Frontal cortex (tissue), 4 donors: Measurements from ENCODE around the gene SCAF4. TPM values are rescaled to one million over a fixed set of nuclear protein-coding genes. Genes with fewer than 3 reads are reported as not detected.
"Not testable (repeated sequence)": the region's sequence is repeated elsewhere in the genome, so short reads cannot be mapped to it uniquely, and the experiment has no call there.

Experiments used
- DNase-seq, 2 donors: peaks; one replicate each; pipeline ENCODE4 v3.0.0; 2012; ENCODE audit warnings: low spot score in 2 of 2
- FAIRE-seq: peaks from 2 replicates; lab custom pipeline; 2012; peaks lifted over from hg19 to GRCh38; lab: Jason Lieb, UNC
- total RNA-seq: library from RNA; depleted of rRNA; stranded (reverse); fragments of >200 nt; gene quantifications from one replicate; pipeline ENCODE4 v1.2.3, GENCODE V29; 2014
- donor health status: control.
- donor health status: control.
- donor health status: control.

The SCAF4 gene
- total RNA-seq, 1 donor from 2014 or later = 5.7 TPM

DNA sequence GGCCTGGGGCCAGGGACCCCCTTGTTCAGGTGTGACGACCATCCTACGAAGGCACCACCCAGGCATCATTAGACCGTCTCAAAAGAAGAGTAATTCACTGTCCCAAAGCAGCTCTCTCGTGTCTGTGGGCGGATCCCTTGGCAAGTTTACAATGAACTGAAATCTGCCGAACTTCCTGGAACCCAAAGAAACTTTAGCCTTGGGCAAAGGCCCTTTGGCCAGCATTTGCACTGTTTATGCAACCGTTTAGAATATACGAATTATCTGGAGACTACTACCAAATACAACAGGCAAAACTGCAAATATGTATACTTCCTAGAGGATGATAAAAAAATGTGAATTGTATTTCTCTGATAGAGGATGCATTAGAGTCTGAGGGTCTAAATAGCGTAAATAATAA is 73.9 kb downstream of the SCAF4 start:
- no peak for DNase-seq
- FAIRE-seq = no peak

DNA sequence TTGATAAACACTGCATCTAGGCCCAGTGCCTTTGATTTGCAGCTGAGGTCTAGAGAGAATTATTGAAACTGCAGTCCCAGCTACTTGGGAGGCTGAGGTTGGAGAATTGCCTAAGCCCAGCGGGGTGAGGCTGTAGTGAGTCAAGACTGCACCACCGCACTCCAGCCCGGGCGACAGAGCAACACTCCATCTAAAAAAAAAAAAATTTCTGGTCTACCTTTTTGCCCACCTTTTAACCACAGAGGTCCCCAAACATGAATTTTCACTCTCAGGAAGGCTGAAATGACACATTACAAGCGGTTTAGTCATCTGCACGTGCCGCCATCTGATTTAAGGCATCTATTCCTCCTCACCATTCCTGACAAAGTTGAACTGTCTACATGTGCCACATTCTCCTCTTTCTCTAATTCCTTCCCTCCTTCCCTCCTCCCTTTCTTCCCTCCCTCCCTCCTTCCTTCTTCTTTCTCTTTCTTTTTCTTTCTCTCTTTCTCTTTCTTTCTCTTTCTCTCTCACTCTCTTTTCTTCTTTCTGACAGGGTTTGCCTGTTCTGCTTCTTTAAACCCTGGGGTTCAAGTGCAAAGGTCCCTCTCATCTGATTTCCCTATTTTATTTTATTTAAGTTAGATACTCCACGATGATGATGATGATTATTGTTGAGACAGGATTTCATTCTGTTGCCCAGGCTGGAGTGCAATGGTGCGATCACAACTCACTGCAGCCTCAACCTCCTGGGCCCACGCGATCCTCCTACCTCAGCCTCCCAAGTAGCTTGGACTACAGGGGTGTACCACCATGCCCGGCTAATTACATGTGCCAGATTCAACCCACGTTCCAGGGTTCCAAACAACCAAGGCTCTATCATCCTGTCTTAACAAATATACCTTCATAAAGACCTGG is 75.5 kb downstream of the SCAF4 start:
- FAIRE-seq (no peak), DNase-seq (no peak)

DNA sequence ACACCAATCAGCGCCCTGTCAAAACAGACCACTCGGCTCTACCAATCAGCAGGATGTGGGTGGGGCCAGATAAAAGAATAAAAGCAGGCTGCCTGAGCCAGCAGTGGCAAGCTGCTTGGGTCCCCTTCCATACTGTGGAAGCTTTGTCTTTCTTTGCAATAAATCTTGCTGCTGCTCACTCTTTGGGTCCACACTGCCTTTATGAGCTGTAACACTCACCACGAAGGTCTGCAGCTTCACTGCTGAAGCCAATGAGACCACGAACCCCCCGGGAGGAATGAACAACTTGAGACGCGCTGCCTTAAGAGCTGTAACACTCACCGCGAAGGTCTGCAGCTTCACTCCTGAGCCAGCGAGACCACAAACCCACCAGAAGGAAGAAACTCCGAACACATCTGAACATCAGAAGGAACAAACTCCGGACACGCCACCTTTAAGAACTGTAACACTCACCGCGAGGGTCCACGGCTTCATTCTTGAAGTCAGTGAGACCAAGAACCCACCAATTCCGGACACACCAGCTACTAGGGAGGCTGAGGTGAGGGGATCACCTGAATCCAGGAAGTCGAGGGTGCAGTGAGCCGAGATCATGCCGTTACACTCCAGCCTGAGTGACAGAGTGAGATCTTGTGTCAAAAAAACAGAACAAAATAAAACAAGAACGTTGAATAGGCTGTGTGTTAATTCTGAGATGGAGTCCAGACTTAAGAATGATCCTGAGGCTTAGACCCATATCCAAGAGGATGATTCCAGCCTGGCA is 76.9 kb downstream of the SCAF4 start:
- not testable (repeated sequence) for FAIRE-seq, DNase-seq

DNA sequence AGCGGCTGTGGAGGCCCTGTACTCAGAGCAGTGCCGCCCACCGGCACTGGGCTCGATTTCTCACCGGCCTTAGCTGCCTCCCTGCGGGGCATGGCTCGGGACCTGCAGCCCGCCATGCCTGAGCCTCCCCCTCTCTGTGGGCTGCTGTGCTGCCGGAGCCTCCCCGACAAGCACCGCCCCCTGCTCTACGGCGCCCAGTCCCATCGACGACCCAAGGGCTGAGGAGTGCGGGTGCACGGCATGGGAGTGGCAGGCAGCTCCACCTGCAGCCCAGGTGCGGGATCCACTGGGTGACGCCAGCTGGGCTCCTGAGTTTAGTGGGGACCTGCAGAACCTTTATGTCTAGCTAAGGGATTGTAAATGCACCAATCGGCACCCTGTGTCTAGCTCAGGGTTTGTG is 77.6 kb downstream of the SCAF4 start:
- no peak for DNase-seq
- FAIRE-seq = no peak

DNA sequence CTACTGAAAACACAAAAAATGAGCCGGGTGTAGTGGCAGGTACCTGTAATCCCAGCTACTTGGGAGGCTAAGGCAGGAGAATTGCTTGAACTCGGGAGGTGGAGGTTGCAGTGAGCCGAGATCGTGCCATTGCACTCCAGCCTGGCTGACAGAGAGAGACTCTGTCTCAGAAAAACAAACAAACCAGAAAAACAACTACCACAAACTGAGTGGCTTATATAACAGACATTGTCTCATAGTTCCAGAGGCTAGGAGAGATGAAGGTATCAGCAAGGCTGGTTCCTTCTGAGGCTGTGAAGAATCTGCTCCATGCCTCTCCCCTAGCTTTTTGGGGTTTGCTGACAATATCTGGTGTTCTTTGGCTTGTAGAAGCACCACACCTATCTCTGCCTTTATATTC is 80.4 kb downstream of the SCAF4 start:
- DNase-seq, FAIRE-seq: not testable (repeated sequence)

DNA sequence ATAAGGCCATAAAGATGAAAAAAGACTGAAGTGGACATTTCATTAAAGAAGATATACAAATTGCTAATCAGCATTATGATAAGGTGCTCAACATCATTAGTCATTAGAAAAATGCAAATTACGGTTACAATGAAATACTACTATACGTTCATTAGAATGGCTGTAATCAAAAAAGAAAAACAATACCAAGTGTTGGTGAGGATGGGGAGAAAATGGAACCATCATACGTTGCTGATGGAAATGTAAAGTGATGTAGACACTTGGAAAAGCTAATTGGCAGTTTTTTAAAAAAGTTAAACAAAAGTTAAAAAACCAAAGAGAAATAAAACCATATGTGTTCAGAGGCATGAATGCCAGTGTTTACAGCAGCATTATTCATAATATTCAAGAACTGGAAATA is 81.0 kb downstream of the SCAF4 start:
- DNase-seq = no peak
- no peak for FAIRE-seq

DNA sequence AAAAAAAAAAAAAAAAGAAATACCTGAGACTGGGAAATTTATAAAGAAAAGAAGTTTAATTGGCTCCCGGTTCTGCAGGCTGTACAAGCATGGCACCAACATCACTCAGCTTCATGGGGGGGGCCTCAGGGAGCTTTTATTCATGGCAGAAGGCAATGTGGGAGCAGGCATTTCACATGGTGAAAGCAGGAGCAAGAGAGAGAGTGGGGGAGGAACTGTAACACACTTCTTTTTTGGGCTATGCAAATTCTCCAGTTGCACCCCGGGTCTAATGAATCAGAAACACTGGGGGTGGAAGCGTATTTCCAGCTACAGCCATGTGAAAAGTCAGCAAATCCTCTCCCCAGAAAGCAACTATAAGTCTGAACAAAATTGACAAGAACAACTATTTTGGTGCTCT is 84.3 kb downstream of the SCAF4 start:
- DNase-seq = no peak
- FAIRE-seq = no peak

DNA sequence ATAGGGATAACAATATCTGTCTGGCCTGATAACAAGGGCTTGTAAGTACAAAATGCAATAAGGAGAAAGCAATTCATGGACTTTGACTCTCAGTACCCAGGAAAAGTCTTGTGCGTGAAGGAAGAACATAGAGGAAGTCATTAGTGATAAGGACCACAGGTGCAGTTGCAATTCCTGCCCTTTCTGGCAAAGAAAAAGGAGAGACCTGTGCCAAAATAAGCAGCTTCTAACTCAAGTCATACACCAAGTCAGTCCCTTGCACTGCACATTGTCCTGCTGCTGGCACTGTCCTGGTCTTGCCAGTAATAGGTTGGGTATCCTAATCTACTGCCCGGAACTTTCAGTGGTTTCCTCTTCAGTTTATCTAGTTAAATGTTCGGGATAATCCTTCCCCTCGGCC is 87.3 kb downstream of the SCAF4 start:
- FAIRE-seq (no peak), DNase-seq (no peak)

DNA sequence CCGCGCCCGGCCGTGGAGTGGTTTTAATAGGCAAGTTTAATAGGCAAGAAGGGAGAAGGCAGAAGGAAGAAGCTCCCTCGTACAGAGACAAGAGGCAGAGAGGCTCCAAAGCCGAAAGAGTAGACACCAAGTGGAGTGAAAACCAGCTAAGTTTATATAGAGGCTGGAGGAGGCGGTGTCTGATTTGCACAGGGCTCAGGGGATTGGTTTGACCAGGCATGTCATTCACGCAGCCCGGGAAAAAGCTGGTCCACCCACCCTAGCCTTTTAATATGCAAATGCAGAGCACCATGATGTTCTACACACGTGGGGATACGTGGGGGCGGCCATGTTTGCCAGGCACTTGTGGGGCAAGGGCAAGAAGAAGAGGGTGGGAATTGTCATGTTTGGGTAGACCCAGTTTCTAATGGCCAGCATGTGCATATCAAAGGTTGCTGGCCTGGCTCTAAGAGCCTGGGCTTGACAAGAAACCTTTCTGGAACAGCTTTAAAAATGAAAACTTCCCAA is 90.4 kb downstream of the SCAF4 start:
- FAIRE-seq (no peak), DNase-seq (no peak)

DNA sequence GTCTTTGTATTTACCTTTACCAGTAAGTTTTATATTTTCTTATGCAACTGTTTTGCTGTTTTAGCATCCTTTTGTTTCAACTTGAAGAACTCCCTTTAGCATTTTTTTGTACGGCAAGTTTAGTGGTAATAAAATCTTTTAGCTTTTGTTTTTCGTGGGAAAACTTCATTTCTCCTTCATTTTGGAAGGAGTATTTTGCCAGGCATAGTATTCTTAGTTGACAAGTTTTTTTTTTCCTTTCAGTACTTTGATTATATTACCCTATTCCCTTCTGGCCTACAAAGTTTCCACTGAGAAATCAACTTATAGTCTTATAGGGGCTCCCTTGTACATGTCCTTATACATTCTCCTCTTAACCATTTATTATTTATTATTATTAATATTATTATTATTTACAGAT is 95.0 kb downstream of the SCAF4 start:
- DNase-seq (no peak), FAIRE-seq (no peak)

DNA sequence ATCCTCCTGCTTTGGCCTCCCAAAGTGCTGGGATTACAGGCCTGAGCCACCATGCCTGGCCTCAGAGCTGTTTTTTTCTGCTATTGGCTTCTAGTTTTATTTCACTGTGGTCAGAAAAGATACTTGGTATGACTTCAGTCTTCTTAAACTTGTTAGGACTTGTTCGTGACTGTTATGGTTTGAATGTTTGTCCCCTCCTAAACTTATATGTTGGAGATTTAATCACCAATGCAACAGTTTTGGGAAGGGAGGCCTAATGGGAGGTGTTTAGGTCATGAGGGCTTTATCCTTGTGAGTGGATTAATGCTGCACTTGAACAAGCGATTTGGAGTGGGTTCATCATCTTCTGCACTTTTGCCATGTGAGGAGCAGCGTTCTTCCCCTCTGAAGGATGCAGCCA is 96.9 kb downstream of the SCAF4 start:
- no peak for FAIRE-seq
- no peak for DNase-seq

DNA sequence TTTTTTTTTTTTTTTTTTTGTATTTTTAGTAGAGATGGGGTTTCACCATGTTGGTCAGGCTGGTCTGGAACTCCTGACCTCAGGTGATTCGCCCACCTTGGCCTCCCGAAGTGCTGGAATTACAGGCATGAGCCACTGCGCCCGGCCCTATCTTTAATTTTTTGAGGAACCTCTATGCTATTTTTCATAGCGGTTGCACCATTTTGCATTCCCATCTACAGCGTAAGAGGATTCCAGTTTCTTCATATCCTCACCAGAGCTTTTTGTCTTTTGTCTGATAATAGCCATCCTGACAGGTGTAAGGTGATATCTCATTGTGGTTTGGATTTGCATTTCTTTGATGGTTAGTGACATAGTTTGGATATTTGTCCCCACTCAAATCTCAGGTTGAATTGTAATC is 100.0 kb downstream of the SCAF4 start:
- not testable (repeated sequence) for FAIRE-seq, DNase-seq

DNA sequence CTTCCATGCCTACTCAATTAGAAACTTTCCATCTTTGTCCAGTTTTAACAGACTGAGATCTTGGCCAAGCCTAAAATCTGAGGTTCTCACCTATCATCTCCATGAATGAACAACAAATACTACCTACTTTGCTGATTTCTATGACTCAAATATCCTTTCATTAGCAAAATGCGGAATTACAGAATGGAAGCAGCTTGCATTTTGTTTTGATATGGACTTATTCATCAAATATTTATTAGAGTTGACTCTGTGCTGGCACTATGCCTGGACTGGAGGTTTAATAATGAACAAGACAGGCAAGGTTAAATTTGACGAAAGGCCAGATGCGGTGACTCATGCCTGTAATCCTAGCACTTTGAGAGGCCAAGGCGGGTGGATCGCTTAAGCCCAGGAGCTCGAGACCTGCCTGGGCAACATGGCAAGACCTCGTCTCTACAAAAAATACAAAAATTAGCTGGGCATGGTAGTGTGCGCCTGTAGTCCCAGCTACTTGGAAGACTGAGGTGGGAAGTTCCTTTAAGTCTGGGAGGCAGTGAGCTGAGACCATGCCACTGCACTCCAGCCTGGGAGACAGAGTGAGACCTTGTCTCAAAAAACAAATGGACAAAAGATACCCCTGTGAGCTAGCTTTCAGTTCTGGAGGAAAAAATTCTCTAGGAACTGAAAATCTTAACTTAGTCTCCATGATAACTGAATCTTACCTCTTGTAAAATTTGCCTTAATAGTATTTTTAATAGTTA is 101.8 kb downstream of the SCAF4 start:
- FAIRE-seq (no peak), DNase-seq (no peak)

DNA sequence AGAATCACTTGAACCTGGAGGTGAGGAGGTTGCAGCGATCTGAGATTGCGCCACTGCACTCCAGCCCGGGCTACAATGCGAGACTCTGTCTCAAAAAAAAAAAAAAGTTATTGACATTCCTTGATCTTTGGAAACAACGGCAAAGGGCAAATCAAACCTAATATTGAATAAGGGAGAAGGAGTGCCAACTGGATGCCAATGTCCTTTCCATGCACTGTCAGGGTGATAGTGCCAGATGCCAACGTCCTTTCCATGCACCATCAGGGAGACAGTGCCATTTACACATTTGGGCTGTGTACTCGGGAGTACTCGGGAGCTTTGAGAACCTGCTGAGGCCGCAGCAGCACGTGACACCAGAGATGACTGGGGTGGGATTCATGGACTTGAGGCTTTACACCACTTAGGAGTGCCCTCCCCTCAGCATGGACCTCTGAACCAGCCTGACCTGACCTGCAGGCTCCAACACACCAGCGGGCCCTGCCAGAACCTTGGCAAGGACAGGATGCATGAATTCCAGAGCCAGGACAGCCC is 106.9 kb downstream of the SCAF4 start:
- no peak for DNase-seq
- FAIRE-seq = no peak

DNA sequence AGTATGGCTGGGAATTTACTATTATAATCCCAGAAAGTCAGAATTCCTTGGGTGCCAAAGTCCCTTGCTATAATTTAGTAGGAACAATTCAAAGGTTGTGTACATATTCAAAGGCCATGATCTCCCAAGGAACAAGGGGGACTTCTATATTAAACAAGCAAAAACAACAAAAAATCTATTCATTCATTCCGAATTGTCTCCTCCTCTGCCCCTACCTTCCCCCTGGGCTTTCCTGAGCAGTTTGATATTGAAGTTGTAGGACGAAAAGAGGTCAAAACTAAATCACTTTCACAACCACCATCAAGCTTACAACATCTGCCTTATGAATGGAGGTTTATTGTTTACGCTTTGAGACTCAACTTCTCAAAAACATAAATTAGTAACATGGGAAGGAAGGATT is 107.7 kb downstream of the SCAF4 start:
- FAIRE-seq = no peak
- no peak for DNase-seq

DNA sequence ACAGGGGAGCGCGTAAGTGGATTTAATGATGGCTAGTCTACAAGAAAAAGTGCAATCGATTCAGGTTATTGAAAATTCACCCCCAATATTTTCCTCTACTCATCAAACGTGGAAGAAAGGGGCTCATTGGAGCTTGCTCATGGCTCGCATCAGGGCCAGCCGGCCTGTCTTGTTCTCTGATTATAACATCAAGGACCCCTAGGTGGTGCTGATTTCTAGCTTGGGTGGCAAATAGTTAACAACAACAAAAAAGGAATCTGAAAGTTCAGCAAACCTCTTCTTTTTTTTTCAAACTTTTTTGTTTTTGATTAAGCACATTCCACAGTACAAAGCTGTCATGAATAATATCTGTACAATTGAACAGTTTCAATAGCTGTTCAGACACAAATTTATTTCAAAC is 108.3 kb downstream of the SCAF4 start:
- FAIRE-seq (no peak), DNase-seq (no peak)

DNA sequence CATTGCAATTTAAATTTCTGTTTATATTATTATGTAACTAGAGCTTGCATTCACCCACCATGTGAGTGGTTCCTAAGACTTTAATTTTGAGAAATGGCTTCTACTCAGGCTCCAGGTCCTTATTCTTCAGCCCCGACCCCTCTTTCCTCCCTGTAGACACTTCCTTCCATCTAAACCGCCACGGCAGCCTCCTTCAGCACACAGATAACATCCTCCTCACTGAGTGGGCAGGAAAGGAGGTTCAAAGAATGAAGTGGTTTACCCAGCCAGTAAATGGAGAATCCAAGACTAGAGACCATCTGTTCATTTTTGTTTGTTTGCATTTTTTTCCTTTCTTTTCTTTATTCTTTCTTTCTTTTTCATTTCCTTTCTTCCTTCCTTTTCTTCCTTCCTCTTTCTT is 109.5 kb downstream of the SCAF4 start:
- FAIRE-seq (no peak), DNase-seq (no peak)
